Right lobe of liver (tissue), 4 donors: ENCODE results near the gene ESR2.

ENCODE experiments used
- CTCF ChIP-seq, 4 donors: fragments of 200-600 bp in 3 of 4; fragments of 450-650 bp in 1 of 4; IDR thresholded peaks; one replicate each; pipeline versions ENCODE4 v1.5.1 to v1.8.0; 2016 to 2022; ENCODE audit warnings: antibody characterized with exemption in 4 of 4, mild to moderate bottlenecking in 2 of 4
- POLR2A ChIP-seq: fragments of 450-650 bp; IDR thresholded peaks from one replicate; pipeline ENCODE4 v1.6.1; 2017; ENCODE audit warnings: antibody characterized with exemption, mild to moderate bottlenecking
- donor health status: DM: no; HTN: no; CAD: no.
- donor health status: DM: no; HTN: no; CAD: no.
- donor health status: DM: no; HTN: yes; CAD: no.

- no peak for TF ChIP-seq CTCF (IDR thresholded peaks at IDR 0.05)
- TF ChIP-seq POLR2A, result no peak
These were observed 115.4 kb downstream of the ESR2 start for GRCh38 chr14:64178814-64179213.
